Breast epithelium (tissue), 4 donors: Measurements from ENCODE around the gene C12orf57. TPM values are rescaled to one million over a fixed set of nuclear protein-coding genes. Genes with fewer than 3 reads are reported as not detected.

Source experiments
- DNase-seq, 2 donors: peaks; one replicate each; pipeline ENCODE4 v3.0.0-alpha.2; 2019; ENCODE audit warnings: low spot score in 2 of 2
- H3K27ac ChIP-seq, 2 donors: fragments of 200-600 bp; sonication (generic) in 1 of 2; one replicate each; pipeline ENCODE4 v1.5.1; 2016 to 2019; ENCODE audit warnings: mild to moderate bottlenecking in 1 of 2
- H3K27me3 ChIP-seq, 2 donors: fragments of 200-600 bp; sonication (generic) in 1 of 2; one replicate each; pipeline versions ENCODE4 v1.5.1 to v1.6.0; 2017 to 2019; ENCODE audit warnings: control low read depth in 1 of 2, mild to moderate bottlenecking in 1 of 2
- H3K36me3 ChIP-seq: fragments of 200-600 bp; one replicate; pipeline ENCODE4 v1.5.1; 2019
- H3K4me1 ChIP-seq, 2 donors: fragments of 200-600 bp; sonication (generic); one replicate each; pipeline ENCODE4 v1.5.1; 2016 to 2019; ENCODE audit warnings: control low read depth in 1 of 2
- H3K4me3 ChIP-seq, 3 donors: fragments of 200-600 bp; sonication (generic); 1 replicate in 2 of 3; 2 replicates in 1 of 3; pipeline ENCODE4 v1.5.1; 2016 to 2019; ENCODE audit warnings: mild to moderate bottlenecking in 3 of 3, moderate library complexity in 2 of 3
- H3K9me3 ChIP-seq, 2 donors: fragments of 200-600 bp; sonication (generic) in 1 of 2; one replicate each; pipeline ENCODE4 v1.5.1; 2016 to 2019; ENCODE audit warnings: control low read depth in 1 of 2
- POLR2A ChIP-seq: fragments of 450-650 bp; IDR thresholded peaks from one replicate; pipeline ENCODE4 v1.6.1; 2016; ENCODE audit warnings: antibody characterized with exemption, mild to moderate bottlenecking, moderate library complexity
- POLR2AphosphoS5 ChIP-seq, 3 donors: sonication (generic); formaldehyde crosslinking; IDR thresholded peaks; one replicate each; pipeline ENCODE4 v1.6.1; 2017; ENCODE audit warnings: antibody characterized with exemption in 3 of 3
- intact Hi-C: fragments of 100-400 bp; cut with DNase I; formaldehyde crosslinking; loops from one replicate; pipeline ENCODE4 v1.15.1; 2023; ENCODE audit warnings: low total_unique reads
- total RNA-seq, 3 donors: library from RNA; depleted of rRNA; stranded (reverse); fragments of >200 nt; gene quantifications; one replicate each; pipeline ENCODE4 v1.1.0, GENCODE V29; 2016
- TF ChIP-seq, protein P1 (sequence below), 3 donors: fragments of 450-650 bp; IDR thresholded peaks; one replicate each; pipeline ENCODE4 v1.5.1; 2016 to 2017; ENCODE audit warnings: antibody characterized with exemption in 3 of 3, mild to moderate bottlenecking in 3 of 3, moderate library complexity in 3 of 3

Gene C12orf57
- total RNA-seq, 3 donors from 2014 or later: 515 to 824 (median 547) TPM

DNA sequence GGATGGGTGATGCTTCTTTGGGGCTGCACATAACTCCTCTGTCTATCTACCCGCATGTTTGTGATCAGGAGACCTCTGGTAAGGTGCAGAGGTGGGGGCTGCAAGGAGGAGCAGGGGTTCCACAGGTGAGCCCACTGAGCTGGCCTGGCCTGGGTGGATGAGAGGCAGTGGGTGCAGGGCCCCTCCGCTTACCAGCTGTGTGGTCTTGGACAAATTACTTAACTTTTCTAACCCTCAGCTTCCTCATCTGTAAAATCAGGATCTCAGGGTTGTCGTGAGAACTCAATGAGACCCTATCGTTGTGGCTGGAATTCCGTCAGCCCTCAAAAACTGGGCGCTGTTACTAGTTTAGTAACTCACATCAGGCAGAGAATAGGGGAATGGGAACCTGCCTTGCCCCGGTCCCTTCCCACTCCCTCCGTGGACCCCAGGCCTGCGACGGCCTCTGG, 14.8 kb downstream of the C12orf57 start:
- Histone ChIP-seq H3K4me3 (no peak overlapping the region), H3K27ac (peak overlapping the region; percentile 65 to 98)
- intact Hi-C loops: no loop called here

DNA sequence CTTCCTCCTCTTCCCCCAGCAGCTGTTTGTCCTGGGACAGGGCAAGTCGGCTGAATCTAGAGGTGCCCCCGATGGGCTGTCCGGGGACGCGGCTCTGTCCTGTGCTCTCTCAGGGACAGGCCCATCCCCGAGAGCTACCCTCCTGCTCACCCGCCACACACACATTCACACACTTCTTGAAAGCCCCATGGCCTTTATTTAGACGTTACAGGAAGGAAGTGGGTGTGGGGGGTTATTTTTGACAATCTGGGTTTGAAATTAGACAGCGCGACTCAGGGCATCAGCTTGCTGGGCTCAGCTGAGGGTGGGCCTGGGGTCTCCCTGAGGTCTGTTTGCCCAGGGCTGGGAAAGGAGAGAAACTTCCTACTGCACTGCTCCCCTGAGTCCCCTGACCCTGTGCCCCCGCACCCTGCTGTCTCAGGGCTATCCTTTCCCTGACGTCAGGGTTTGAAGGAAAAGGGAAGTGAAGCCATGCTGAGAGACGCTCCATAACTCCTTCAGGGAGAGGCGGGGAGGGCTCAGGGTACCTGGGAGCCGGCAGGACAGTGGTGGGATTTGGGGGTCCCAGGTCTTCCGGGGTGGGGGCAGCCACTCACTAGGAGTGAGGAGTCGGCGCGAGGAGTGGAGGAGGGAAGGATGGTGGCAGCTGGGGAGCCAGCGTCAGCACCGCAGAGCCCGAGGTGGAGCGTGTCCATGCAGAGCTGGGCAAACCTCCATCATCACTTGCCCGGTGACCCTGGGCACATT, 15.4 kb downstream of the C12orf57 start:
- TF ChIP-seq POLR2AphosphoS5 (IDR thresholded peaks at IDR 0.05) (no peak), POLR2A (no peak)
- TF ChIP-seq, protein P1, sequence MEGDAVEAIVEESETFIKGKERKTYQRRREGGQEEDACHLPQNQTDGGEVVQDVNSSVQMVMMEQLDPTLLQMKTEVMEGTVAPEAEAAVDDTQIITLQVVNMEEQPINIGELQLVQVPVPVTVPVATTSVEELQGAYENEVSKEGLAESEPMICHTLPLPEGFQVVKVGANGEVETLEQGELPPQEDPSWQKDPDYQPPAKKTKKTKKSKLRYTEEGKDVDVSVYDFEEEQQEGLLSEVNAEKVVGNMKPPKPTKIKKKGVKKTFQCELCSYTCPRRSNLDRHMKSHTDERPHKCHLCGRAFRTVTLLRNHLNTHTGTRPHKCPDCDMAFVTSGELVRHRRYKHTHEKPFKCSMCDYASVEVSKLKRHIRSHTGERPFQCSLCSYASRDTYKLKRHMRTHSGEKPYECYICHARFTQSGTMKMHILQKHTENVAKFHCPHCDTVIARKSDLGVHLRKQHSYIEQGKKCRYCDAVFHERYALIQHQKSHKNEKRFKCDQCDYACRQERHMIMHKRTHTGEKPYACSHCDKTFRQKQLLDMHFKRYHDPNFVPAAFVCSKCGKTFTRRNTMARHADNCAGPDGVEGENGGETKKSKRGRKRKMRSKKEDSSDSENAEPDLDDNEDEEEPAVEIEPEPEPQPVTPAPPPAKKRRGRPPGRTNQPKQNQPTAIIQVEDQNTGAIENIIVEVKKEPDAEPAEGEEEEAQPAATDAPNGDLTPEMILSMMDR (IDR thresholded peaks at IDR 0.05): no peak
- Histone ChIP-seq H3K4me3 (no peak overlapping the region), H3K27me3 (no peaks in the 10 kb centered on the region), H3K4me1 (peaks cover 4 to 10% of the 10 kb centered on the region in 2 donors), H3K9me3 (no peaks in the 10 kb centered on the region), H3K36me3 (no peaks in the 10 kb centered on the region), H3K27ac (peak overlapping the region; percentile 65 to 98)
- intact Hi-C loops: no loop called here
- DNase-seq: no peak

More for the DNA sequence above, 14.8 kb downstream of the C12orf57 start:
- Histone ChIP-seq H3K4me1 (peaks cover 4 to 6% of the 10 kb centered on the region in 2 donors), H3K27me3 (no peaks in the 10 kb centered on the region), H3K36me3 (no peaks in the 10 kb centered on the region), H3K9me3 (no peaks in the 10 kb centered on the region)
- DNase-seq: no peak
- no peak for TF ChIP-seq POLR2AphosphoS5 (IDR thresholded peaks at IDR 0.05)
- no peak for TF ChIP-seq POLR2A
- TF ChIP-seq, protein P1 (IDR thresholded peaks at IDR 0.05): no peak

DNA sequence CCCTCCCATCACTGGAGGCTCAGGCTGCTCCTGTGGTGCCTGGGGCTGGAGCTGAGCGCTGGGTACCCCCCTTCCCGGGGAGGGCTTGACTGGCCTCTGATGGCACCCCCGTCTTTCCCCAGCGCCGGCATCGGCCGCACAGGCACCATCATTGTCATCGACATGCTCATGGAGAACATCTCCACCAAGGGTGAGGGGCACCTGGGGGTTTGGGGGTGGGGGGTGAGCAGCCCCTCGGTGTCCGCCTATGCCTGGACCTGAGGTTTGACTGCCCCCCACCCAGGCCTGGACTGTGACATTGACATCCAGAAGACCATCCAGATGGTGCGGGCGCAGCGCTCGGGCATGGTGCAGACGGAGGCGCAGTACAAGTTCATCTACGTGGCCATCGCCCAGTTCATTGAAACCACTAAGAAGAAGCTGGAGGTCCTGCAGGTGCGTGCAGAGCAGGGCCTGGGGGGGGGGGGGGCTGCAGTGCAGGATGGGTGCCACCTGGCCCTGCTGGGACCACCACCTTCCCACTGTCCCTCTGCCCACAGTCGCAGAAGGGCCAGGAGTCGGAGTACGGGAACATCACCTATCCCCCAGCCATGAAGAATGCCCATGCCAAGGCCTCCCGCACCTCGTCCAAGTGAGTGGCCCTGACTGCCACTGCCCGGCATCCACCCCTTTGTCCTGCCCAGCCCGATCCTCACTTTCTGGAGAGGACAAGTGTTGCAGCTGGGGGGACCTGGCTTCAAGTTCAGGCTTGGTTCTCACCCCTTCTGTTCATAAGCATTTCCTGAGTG, 16.2 kb downstream of the C12orf57 start:
- DNase-seq: no peak
- H3K4me3 ChIP-seq: no peak overlapping the region
- no peaks in the 10 kb centered on the region for H3K27me3 ChIP-seq
- peak overlapping the region; percentile 98 to 99 for H3K27ac ChIP-seq
- no peaks in the 10 kb centered on the region for H3K36me3 ChIP-seq
- H3K4me1 ChIP-seq: peaks cover 8 to 17% of the 10 kb centered on the region in 2 donors
- intact Hi-C loops: loop anchor here (10.0 kb wide), 1 partner anchor 95 kb away; the partner anchor contains the start of gene TPI1
- no peaks in the 10 kb centered on the region for H3K9me3 ChIP-seq
- TF ChIP-seq POLR2A (no peak), POLR2AphosphoS5 (IDR thresholded peaks at IDR 0.05) (no peak)
- TF ChIP-seq, protein P1 (IDR thresholded peaks at IDR 0.05): no peak

DNA sequence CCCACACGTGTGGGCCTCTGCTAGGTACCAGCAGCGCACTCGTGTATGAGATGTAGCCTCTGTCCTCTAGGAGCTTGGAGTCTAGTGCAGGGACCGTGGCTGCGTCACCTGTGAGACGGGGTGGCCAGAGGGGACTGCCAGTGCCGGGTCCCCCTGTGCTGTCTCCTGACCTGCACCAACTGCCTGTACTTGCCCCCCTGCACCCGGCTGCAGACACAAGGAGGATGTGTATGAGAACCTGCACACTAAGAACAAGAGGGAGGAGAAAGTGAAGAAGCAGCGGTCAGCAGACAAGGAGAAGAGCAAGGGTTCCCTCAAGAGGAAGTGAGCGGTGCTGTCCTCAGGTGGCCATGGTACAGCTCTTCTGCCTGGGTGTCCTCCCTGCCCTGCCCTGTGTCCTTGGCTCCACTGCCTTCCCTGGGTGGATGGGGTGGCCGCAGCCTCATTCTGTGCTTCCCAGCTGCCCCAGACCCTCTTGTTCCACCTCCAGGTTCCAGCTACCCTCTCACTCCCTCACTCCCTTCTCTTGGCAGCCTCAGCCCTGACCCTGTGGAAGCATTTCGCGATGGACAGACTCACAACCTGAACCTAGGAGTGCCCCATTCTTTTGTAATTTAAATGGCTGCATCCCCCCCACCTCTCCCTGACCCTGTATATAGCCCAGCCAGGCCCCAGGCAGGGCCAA, 16.9 kb downstream of the C12orf57 start:
- H3K27me3 ChIP-seq: no peaks in the 10 kb centered on the region
- H3K27ac ChIP-seq: peak overlapping the region; percentile 98 to 99
- no peak for DNase-seq
- peaks cover 8 to 22% of the 10 kb centered on the region in 2 donors for H3K4me1 ChIP-seq
- H3K36me3 ChIP-seq: no peaks in the 10 kb centered on the region
- peak overlapping the region in 2 of 3 donors; percentile 76 to 78 for H3K4me3 ChIP-seq
- no peaks in the 10 kb centered on the region for H3K9me3 ChIP-seq
- TF ChIP-seq, protein P1 (IDR thresholded peaks at IDR 0.05): peak in 1 of 3 donors; percentile 12
- no peak for TF ChIP-seq POLR2AphosphoS5 (IDR thresholded peaks at IDR 0.05)
- intact Hi-C loops: loop anchor here (10.0 kb wide), 1 partner anchor 96 kb away; the partner anchor contains the start of gene TPI1
